RPMI7951 (cell line): ENCODE data around the gene CEBPE. TPM values are rescaled to one million over a fixed set of nuclear protein-coding genes. Genes with fewer than 3 reads are reported as not detected.

ENCODE experiments used
- DNase-seq: peaks from one replicate; pipeline ENCODE4 v3.0.0-alpha.2; 2012; ENCODE audit warnings: low read depth
- total RNA-seq: library from RNA; depleted of rRNA; stranded (reverse); fragments of >200 nt; shearing (Covaris generic); gene quantifications from 2 replicates; pipeline ENCODE4 v1.2.3, GENCODE V29; 2014; rRNA removed

Gene CEBPE
- total RNA-seq, 1 experiment from 2014 or later: not detected

- peak; percentile 33 for DNase-seq
Measured at GRCh38 chr14:23076785-23077408, 42.2 kb downstream of the CEBPE start.

- DNase-seq: no peak
Measured at GRCh38 chr14:23074906-23075305, 44.1 kb downstream of the CEBPE start.

- no peak for DNase-seq
Measured at GRCh38 chr14:23071921-23072539, 47.0 kb downstream of the CEBPE start.

- DNase-seq: peak; percentile 88
Measured at GRCh38 chr14:23071244-23071920, 47.7 kb downstream of the CEBPE start.

- DNase-seq: no peak
Measured at GRCh38 chr14:23070262-23071129, 48.6 kb downstream of the CEBPE start.

GRCh38 chr14:23069413-23069806, 49.6 kb downstream of the CEBPE start:
- no peak for DNase-seq

GRCh38 chr14:23068789-23069412, 50.2 kb downstream of the CEBPE start:
- peak; percentile 87 for DNase-seq

GRCh38 chr14:23067847-23068788, 50.9 kb downstream of the CEBPE start:
- DNase-seq: no peak

Other genes starting within 250 kb of the CEBPE start
- 41.9 and 44.9 TPM in 2 replicates for gene LRP10, start 247.5 kb downstream of the CEBPE start, total RNA-seq
- gene REM2, start 236.0 kb downstream of the CEBPE start, total RNA-seq: 0.12 and 0.59 TPM in 2 replicates
- gene RBM23, start 200.1 kb downstream of the CEBPE start, total RNA-seq: 79.2 and 93.5 TPM in 2 replicates
- gene PRMT5, start 189.9 kb downstream of the CEBPE start, total RNA-seq: 49.3 and 61.1 TPM in 2 replicates
- gene HAUS4, start 162.2 kb downstream of the CEBPE start, total RNA-seq: 35.3 and 59.3 TPM in 2 replicates
- gene AJUBA, start 136.7 kb downstream of the CEBPE start, total RNA-seq: 31.0 and 35.3 TPM in 2 replicates
- gene C14orf93, start 109.1 kb downstream of the CEBPE start, total RNA-seq: 4.4 and 8.2 TPM in 2 replicates
- 309 and 373 TPM in 2 replicates for gene PSMB5, start 84.4 kb downstream of the CEBPE start, total RNA-seq
- 0.10 TPM in 1 of 2 replicates, not detected in the other for gene PSMB11, start 77.0 kb downstream of the CEBPE start, total RNA-seq
- 6.7 and 8.3 TPM in 2 replicates for gene CDH24, start 61.7 kb downstream of the CEBPE start, total RNA-seq
- 37.1 and 38.9 TPM in 2 replicates for gene ACIN1, start 24.1 kb downstream of the CEBPE start, total RNA-seq
- gene C14orf119, start 23.8 kb downstream of the CEBPE start, total RNA-seq: 62.0 and 65.7 TPM in 2 replicates
- not detected in 2 replicates for gene CIROP, start 14.3 kb downstream of the CEBPE start, total RNA-seq
- gene SLC7A8, start 64.4 kb upstream of the CEBPE start, total RNA-seq: 1.6 and 2.8 TPM in 2 replicates
- gene RNF212B, start 118.7 kb upstream of the CEBPE start, total RNA-seq: not detected in 2 replicates
- gene HOMEZ, start 166.9 kb upstream of the CEBPE start, total RNA-seq: 6.4 and 9.9 TPM in 2 replicates
- gene PPP1R3E, start 183.6 kb upstream of the CEBPE start, total RNA-seq: 3.0 and 4.3 TPM in 2 replicates
- 7.1 and 9.5 TPM in 2 replicates for gene BCL2L2, start 187.6 kb upstream of the CEBPE start, total RNA-seq
- gene PABPN1, start 202.2 kb upstream of the CEBPE start, total RNA-seq: 45.6 and 49.7 TPM in 2 replicates
- gene SLC22A17, start 233.6 kb upstream of the CEBPE start, total RNA-seq: 7.4 and 10.4 TPM in 2 replicates
- 2.8 TPM in 2 replicates for gene EFS, start 245.9 kb upstream of the CEBPE start, total RNA-seq